ENCODE data around the gene LRRC27.
"Not testable (repeated sequence)": the region's sequence is repeated elsewhere in the genome, so short reads cannot be mapped to it uniquely, and the experiment has no call there.

Gene LRRC27

DNA sequence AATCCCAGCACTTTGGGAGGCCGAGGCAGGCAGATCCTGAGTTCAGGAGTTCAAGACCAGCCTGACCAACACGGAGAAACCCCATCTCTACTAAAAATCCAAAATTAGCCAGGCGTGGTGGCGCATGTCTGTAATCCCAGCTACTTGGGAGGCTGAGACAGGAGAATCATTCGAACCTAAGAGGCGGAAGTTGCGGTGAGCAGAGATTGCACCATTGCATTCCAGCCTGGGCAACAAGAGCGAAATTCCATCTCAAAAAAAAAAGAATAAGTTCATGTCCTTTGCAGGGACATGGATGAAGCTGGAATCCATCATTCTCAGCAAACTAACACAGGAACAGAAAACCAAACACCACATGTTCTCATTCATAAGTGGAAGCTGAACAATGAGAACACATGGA lies 17.1 kb upstream of the LRRC27 start:
- not testable (repeated sequence) for DNase-seq (ENCODE audit: low read depth)

- no peak for DNase-seq (ENCODE audit: low read depth)
Measured at GRCh38 chr10:132316133-132316532, 15.9 kb upstream of the LRRC27 start.

- DNase-seq (ENCODE audit: low read depth) = not testable (repeated sequence)
Measured at GRCh38 chr10:132317477-132317876, 14.5 kb upstream of the LRRC27 start.

GRCh38 chr10:132319853-132320653 lies 11.9 kb upstream of the LRRC27 start:
- no peak for DNase-seq (ENCODE audit: low read depth)

DNA sequence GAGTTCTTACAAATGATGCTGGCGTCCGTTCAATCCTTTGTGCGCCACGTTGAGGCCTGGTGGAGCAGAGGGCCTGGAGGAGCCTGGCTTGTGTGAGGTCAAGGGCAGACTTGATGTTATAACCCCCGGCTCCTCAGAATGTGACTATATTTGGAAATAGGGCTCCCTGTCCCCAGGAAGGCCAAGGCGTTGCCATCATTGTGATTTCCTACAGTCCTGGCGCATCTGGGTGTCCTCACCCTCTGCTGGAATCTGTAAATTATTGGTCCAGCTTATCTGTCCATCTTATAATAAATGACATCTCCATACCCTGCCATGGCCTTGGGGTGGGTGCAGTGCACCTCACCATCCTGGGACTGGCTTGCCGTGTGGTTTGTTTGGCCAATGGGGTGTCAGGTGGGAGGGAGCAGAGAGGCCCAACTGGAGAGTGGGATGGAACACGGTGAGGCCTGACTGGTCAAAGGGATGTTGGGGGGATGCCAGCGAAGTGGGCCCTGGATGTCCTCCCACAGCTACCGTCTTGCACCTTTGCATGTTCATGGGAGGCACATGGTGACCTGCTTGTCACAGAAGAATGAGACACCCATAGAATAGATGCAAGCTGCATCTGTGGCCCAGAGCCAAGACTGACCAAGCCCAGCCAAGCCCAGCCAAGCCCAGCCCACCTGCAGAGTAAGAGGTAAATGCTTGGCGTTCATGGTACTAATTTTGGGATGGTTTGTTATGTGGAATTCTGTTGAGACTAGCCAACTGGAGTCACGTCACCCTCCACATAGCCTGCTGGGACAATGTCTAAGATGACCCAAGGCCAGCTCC lies 11.1 kb upstream of the LRRC27 start:
- DNase-seq (ENCODE audit: low read depth) = no peak

GRCh38 chr10:132321726-132322125 lies 10.3 kb upstream of the LRRC27 start:
- no peak for DNase-seq (ENCODE audit: low read depth)

DNA sequence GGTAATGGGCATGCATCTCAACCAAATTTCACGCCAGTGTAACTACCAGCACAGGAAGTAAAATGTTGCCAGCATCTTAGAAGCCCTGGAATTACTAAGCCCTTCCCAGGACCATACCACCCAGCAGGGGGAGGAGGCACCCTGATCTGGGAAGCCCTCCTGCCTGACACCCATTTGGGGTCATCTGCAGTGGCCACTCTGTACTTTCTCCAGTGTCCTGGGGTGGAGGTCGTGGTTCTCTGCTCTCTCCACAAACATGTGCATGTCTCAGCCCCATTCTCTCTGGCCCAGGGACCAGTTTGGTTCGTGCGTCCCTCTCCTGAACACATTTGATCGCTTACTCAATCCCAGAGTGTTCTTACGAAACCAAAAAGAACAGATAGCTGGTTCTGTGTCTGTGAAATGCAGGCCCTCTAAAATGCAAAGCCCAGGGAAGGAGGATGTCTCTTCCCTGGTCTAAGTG lies 9.4 kb upstream of the LRRC27 start:
- DNase-seq (ENCODE audit: low read depth) = no peak

GRCh38 chr10:132324186-132324585 lies 7.8 kb upstream of the LRRC27 start:
- DNase-seq (ENCODE audit: low read depth) = no peak

DNA sequence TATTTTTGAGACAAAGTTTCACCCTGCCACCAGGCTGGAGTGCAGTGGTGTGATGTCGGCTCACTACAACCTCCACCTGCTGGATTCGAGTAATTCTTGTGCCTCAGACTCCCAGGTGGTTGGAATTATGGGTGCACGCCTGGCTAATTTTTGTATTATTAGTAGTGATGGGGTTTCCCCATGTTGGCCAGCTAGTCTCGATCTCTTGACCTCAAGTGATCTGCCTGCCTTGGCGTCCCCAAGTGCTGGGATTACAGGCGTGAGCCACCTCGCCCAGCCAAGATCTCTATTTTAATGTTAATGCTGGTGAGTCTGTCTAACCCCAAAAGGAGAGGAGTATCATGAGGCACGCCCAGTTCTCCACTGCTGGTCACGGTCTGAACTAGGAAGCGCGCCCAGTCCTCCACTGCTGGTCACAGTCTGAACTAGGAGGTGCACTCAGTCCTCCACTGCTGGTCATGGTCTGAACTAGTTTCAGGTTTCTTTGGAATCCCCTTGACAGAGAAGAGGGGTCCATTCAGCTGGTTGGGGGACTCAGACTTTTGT lies 5.6 kb upstream of the LRRC27 start:
- no peak for DNase-seq (ENCODE audit: low read depth)

GRCh38 chr10:132326925-132327324 lies 5.1 kb upstream of the LRRC27 start:
- no peak for DNase-seq (ENCODE audit: low read depth)

DNA sequence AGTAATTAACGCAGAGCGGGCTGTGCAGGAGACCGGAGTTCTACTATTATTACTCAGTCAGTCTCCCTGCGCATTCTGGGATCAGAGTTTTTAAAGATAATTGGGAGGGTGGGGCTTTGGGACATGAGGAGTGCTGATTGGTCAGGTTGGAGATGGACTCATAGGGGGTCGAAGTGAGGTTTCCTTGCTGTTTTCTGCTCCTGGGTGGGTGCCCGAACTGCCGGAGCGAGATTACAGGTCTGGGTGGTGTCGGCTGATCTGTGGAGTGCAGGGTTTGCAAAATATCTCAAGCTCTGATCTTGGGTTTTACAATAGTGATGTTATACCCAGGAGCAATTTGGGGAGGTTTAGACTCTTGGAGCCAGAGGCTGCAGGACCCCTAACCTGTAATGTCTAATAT lies 3.9 kb upstream of the LRRC27 start:
- no peak for DNase-seq (ENCODE audit: low read depth)

- DNase-seq (ENCODE audit: low read depth) = no peak
Measured at GRCh38 chr10:132328738-132329137, 3.3 kb upstream of the LRRC27 start.

DNA sequence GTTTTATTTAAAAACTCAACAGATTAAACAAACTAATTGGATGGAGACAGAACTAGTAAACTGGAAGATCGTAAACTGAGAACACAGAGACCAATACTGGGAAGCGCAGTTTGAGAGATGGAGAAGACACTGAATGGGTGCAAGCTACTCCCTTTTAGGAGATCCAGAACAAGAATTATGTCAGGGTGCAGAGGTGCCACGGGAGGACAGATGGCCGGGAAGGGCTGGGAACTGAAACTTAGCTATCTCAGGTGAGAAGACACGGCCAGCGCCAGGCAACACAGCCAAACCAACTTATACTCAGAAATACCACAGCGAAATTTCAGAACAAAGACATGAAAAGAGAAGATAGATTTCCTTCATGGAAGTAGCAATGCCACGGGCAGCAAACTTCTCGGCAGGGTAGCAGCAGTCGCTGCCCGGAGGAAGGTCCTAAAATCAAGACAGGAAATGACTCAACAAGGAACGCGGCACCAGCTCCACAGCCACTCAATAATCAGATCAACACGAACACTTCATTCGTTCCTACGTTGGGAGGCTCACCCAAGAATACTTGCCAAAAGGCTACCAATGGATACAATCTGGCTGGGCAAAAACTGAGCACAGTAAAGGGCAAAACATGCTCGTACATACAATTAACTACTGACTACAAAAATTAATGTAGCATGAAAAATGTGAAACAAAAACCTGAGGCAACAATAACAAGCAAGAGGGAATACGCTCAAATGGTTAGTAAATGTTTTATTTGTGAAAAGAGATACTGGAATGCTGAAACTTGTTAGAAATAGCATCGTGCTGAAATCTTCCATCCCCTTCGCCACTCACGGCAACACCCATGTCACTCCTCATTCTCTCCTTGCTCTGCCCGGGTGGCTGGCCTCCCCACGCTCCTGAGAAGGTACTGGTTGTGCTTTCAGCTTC lies 2.2 kb upstream of the LRRC27 start:
- DNase-seq (ENCODE audit: low read depth) = no peak

DNA sequence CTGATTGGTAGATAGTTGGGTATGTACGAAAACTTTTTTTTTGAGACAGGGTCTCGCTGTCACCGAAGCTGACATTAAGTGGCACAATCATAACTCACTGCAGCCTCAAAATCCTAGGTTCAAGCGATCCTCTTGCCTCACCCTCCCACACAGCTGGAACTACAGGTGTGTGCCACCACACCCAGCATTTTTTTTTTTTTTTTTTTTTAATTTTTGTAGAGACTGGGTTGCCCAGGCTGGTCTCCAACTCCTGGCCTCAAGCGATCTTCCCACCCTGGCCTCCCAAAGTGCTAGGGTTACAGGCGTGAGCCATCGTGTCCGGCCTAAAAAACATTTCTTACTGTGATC lies 1.5 kb upstream of the LRRC27 start:
- DNase-seq (ENCODE audit: low read depth) = no peak

DNA sequence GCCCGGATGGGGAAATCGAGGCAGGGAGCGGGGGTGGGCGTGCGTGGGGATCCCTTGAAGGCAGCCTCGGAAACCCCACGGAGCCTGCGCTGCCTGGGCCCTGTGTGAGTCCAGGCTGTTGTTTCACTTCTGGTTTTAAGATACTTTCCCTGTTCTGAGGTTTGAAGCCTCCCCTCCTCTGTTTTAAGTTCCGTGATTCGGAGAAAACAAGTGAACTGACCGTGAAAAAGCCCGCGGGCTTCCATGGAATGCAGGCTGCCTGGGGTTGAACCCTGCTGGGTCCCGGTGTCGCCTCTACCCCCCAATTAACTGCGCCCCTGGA lies 401 bp downstream of the LRRC27 start:
- DNase-seq (ENCODE audit: low read depth) = no peak

DNA sequence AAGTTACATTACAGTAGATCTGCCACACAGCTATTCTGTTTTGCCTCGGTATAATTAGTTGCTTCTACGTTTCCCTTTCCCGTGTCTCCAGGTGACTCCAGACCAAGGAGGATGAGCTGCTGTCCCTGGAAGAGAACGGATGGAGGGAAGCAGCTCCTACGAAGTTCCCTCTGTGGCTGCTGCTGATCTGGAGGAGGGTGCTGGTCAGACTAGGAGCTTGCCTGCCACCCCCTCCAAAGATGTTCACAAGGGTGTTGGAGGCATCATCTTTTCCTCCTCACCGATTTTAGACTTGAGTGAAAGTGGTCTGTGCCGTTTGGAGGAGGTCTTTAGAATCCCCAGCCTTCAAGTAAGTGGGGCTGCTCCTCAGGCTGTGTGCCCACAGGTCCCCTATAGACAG lies 1.4 kb downstream of the LRRC27 start:
- DNase-seq (ENCODE audit: low read depth) = no peak

- DNase-seq (ENCODE audit: low read depth) = no peak
Measured at GRCh38 chr10:132334631-132335188, 2.7 kb downstream of the LRRC27 start.

- DNase-seq (ENCODE audit: low read depth) = no peak
Measured at GRCh38 chr10:132335189-132336063, 3.4 kb downstream of the LRRC27 start.

DNA sequence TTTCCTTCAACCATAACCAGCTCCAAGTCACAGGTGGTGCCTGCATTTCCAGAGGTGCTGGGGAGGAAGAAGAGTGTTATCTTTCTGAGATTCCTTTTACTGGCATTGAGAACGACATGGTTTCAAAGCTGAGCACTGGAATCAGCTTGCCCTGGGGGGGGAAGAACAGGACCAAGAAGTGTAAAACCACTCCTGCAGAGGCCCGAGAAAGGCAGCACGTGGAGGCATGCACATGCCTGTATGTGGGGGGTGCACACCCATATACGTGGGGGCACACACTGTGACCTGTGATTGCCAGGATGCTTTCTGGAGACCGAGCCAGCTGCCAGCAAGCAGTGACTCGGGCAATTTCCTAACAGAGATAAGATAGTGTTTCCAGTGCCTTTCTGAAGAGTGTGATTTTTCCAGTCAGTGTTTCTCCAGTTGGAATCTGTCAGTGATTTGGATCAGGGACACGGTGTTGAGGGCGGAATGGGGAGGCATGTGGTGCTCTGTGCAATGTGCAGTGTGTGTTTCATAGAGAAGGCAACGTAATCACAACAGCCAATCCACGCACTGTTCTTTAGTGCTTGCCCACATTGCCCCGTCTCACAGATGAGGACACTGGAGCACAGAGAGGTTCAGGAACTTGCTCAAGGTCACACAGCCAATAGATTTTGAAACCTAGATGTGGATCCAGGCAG lies 4.2 kb downstream of the LRRC27 start:
- no peak for DNase-seq (ENCODE audit: low read depth)

GRCh38 chr10:132336919-132337407 lies 5.0 kb downstream of the LRRC27 start:
- no peak for DNase-seq (ENCODE audit: low read depth)
